K562 (cell line): ENCODE data around the gene KCNJ9. TPM values are rescaled to one million over a fixed set of nuclear protein-coding genes. Genes with fewer than 3 reads are reported as not detected.

Source experiments
- ATAC-seq: fragments of 200-7000 bp; cut with Tn5 transposase; 3 replicates; pipeline ENCODE4 v1.9.1; 2020; ENCODE audit warnings: moderate library complexity
- BruUV-seq: library from RNA; stranded (reverse); fragments of 400-500 nt; replicated peaks from 2 replicates; lab custom pipeline; 2021; lab: Mats Ljungman, UMichigan
- CTCF ChIA-PET: fragments of 300-600 bp; formaldehyde crosslinking; extraction: SDS; loops from one replicate; lab custom pipeline; 2021; ENCODE audit warnings: low intra/inter-chr PET ratio; lab: Yijun Ruan, JAX
- POLR2A ChIA-PET: fragments of 300-600, 350-650 bp; sonication (Branson Sonifier 250); formaldehyde crosslinking; extraction: SDS; loops from one replicate; lab custom pipeline; 2021; ENCODE audit warnings: antibody characterized with exemption, inconsistent platforms; lab: Yijun Ruan, JAX
- DNase-seq, 4 experiments: peaks; one replicate each; pipeline versions ENCODE4 v3.0.0 to v3.0.0-alpha.2; 2011 to 2018; ENCODE audit warnings: low spot score in 3 of 4, mixed read lengths in 3 of 4; ENCODE audit errors: extremely low read depth in 1 of 4
- FAIRE-seq: peaks from 2 replicates; lab custom pipeline; 2011; peaks lifted over from hg19 to GRCh38; lab: Jason Lieb, UNC
- H2AFZ ChIP-seq: 2 replicates; pipeline ENCODE4 v1.6.0; 2011; ENCODE audit warnings: low read depth, low read length, control low read depth, inconsistent platforms
- H3K27ac ChIP-seq: fragments of 200-600 bp; 3 replicates; pipeline ENCODE4 v1.8.0; 2011; ENCODE audit warnings: low read depth, mild to moderate bottlenecking, control low read depth, inconsistent platforms, low read length, moderate library complexity, mixed read lengths; ENCODE audit errors: extremely low read depth
- H3K27me3 ChIP-seq, 2 experiments: fragments of 300-600 bp in 1 of 2; 2 replicates in 1 of 2; 3 replicates in 1 of 2; pipeline versions ENCODE4 v1.6.0 to v1.8.0; 2011; ENCODE audit warnings: inconsistent platforms in 2 of 2, low read length in 2 of 2, mild to moderate bottlenecking in 1 of 2, mixed read lengths in 1 of 2, moderate library complexity in 1 of 2; ENCODE audit not compliant: control insufficient read depth in 2 of 2, insufficient read depth in 2 of 2
- H3K36me3 ChIP-seq: fragments of 300-600 bp; 3 replicates; pipeline ENCODE4 v1.8.0; 2011; ENCODE audit warnings: mild to moderate bottlenecking, low read length, inconsistent platforms; ENCODE audit not compliant: control insufficient read depth, insufficient read depth
- H3K4me1 ChIP-seq, 2 experiments: fragments of 200-600 bp in 1 of 2; replicated peaks in 1 of 2; 2 replicates in 1 of 2; 3 replicates in 1 of 2; pipeline versions ENCODE4 v1.5.1 to v1.8.0; 2011; ENCODE audit warnings: inconsistent platforms in 2 of 2, low read length in 2 of 2, mild to moderate bottlenecking in 1 of 2, mixed read lengths in 1 of 2, moderate library complexity in 1 of 2; ENCODE audit not compliant: control insufficient read depth in 2 of 2, insufficient read depth in 2 of 2
- H3K4me2 ChIP-seq: 2 replicates; pipeline ENCODE4 v1.6.1; 2011; ENCODE audit warnings: low read length, control low read depth, inconsistent platforms, mixed read lengths; ENCODE audit not compliant: insufficient read depth
- H3K4me3 ChIP-seq: fragments of 200-600 bp; sonication (generic), shearing (Covaris generic); 2 replicates; pipeline ENCODE4 v1.5.1; 2016; ENCODE audit warnings: control low read depth, inconsistent platforms
- H3K79me2 ChIP-seq: fragments of 200-600 bp; 3 replicates; pipeline ENCODE4 v1.8.0; 2011; ENCODE audit warnings: low read length, inconsistent platforms; ENCODE audit not compliant: control insufficient read depth, insufficient read depth
- H3K9ac ChIP-seq, 2 experiments: 2 replicates each; pipeline versions ENCODE4 v1.6.0 to v1.6.1; 2011; ENCODE audit warnings: low read depth in 2 of 2, low read length in 2 of 2, control low read depth in 1 of 2, inconsistent platforms in 1 of 2, mild to moderate bottlenecking in 1 of 2, mixed read lengths in 1 of 2; ENCODE audit not compliant: insufficient read depth in 1 of 2
- H3K9me1 ChIP-seq: one replicate; pipeline ENCODE4 v1.6.0; 2011; ENCODE audit warnings: inconsistent platforms, mild to moderate bottlenecking, low read length, moderate library complexity; ENCODE audit not compliant: control insufficient read depth, insufficient read depth
- H3K9me3 ChIP-seq: replicated peaks from 2 replicates; pipeline ENCODE4 v1.5.1; 2011; ENCODE audit warnings: low read depth, low read length, inconsistent platforms; ENCODE audit not compliant: control insufficient read depth, insufficient read depth
- H4K20me1 ChIP-seq: replicated peaks from 2 replicates; pipeline ENCODE4 v1.6.1; 2011; ENCODE audit warnings: low read length, inconsistent platforms, mixed read lengths; ENCODE audit not compliant: control insufficient read depth, insufficient read depth
- E2F5 ChIP-seq: sonication (generic); formaldehyde crosslinking; IDR thresholded peaks from 2 replicates; pipeline ENCODE4 v1.8.0; 2022; ENCODE audit warnings: mild to moderate bottlenecking, missing genetic modification reagents
- ELK1 ChIP-seq: sonication (generic); formaldehyde crosslinking; IDR thresholded peaks from 2 replicates; pipeline ENCODE4 v1.8.1; 2022; ENCODE audit warnings: missing genetic modification reagents
- ESRRB ChIP-seq: fragments of 250-450 bp; sonication (Bioruptor Pico); IDR thresholded peaks from 2 replicates; pipeline ENCODE4 v1.5.0; 2020; ENCODE audit warnings: mild to moderate bottlenecking, moderate library complexity, borderline replicate concordance
- EZH2 ChIP-seq: IDR thresholded peaks from 2 replicates; pipeline ENCODE4 v1.6.1; 2012; ENCODE audit warnings: low read depth, mild to moderate bottlenecking, inconsistent platforms, low read length, borderline replicate concordance
- FOXA3 ChIP-seq, 2 experiments: fragments of 450-650 bp in 1 of 2; sonication (generic) in 1 of 2; formaldehyde crosslinking; IDR thresholded peaks in 1 of 2; conservative IDR thresholded peaks in 1 of 2; 2 replicates each; pipeline versions ENCODE4 v1.4.0 to v1.8.0; 2020 to 2022; ENCODE audit warnings: mild to moderate bottlenecking in 2 of 2, missing genetic modification reagents in 1 of 2
- GTF2B ChIP-seq: IDR thresholded peaks from 2 replicates; pipeline ENCODE4 v1.6.1; 2011; ENCODE audit not compliant: insufficient read length; ENCODE audit errors: extremely low read depth
- HDGF ChIP-seq: fragments of 450-650 bp; IDR thresholded peaks from 2 replicates; pipeline ENCODE4 v1.6.1; 2016
- LCOR ChIP-seq: sonication (generic); formaldehyde crosslinking; IDR thresholded peaks from 2 replicates; pipeline ENCODE4 v1.8.0; 2022; ENCODE audit warnings: mild to moderate bottlenecking, missing genetic modification reagents
- MTA3 ChIP-seq: fragments of 450-650 bp; formaldehyde crosslinking; IDR thresholded peaks from 2 replicates; pipeline ENCODE4 v1.6.1; 2017; ENCODE audit warnings: mild to moderate bottlenecking, borderline replicate concordance
- NFIC ChIP-seq: fragments of 450-650 bp; IDR thresholded peaks from 2 replicates; pipeline ENCODE4 v1.6.1; 2017; ENCODE audit warnings: mild to moderate bottlenecking, inconsistent platforms
- PATZ1 ChIP-seq: fragments of 250-450 bp; sonication (Bioruptor Pico); IDR thresholded peaks from 2 replicates; pipeline ENCODE4 v1.5.0; 2020; ENCODE audit warnings: mild to moderate bottlenecking, borderline replicate concordance
- RCOR1 ChIP-seq, 2 experiments: IDR thresholded peaks; 2 replicates each; pipeline ENCODE4 v1.6.1; 2012; ENCODE audit warnings: low read depth in 2 of 2, low read length in 2 of 2, borderline replicate concordance in 1 of 2, improper control_type of control experiment in 1 of 2
- THRA ChIP-seq: fragments of 450-650 bp; IDR thresholded peaks from 2 replicates; pipeline ENCODE4 v1.6.1; 2017; ENCODE audit warnings: mild to moderate bottlenecking, moderate library complexity
- WHSC1 ChIP-seq: IDR thresholded peaks from one replicate; pipeline ENCODE4 v1.6.1; 2012; ENCODE audit warnings: low read length, control low read depth, inconsistent platforms
- ZNF174 ChIP-seq: fragments of 250-450 bp; sonication (Bioruptor Pico); IDR thresholded peaks from 2 replicates; pipeline ENCODE4 v1.4.0; 2020; ENCODE audit warnings: mild to moderate bottlenecking
- ZNF175 ChIP-seq: fragments of 200-800 bp; sonication (Bioruptor generic); IDR thresholded peaks from 2 replicates; pipeline ENCODE4 v1.6.1; 2016; ENCODE audit warnings: low read depth, mild to moderate bottlenecking, missing genetic modification characterization, missing compliant biosample characterization
- ZNF239 ChIP-seq: fragments of 250-450 bp; sonication (Bioruptor Pico); IDR thresholded peaks from 2 replicates; pipeline ENCODE4 v1.4.0; 2020; ENCODE audit warnings: mild to moderate bottlenecking
- WGBS: fragments of 100-300 bp; shearing (Covaris generic); methylation state at CpG from one replicate; pipeline ENCODE4 v1.1.6; 2016; ENCODE audit warnings: low coverage, mixed read lengths; ENCODE audit not compliant: insufficient coverage; ENCODE audit errors: missing lambda C conversion rate; 5-methylcytosine and 5-hydroxymethylcytosine counted together
- in situ Hi-C: fragments of 300-500 bp; cut with MboI; formaldehyde crosslinking; loops from 4 replicates; pipeline ENCODE4 v1.15.0; 2018; ENCODE audit warnings: inconsistent platforms, mixed read lengths
- intact Hi-C: fragments of 100-400 bp; cut with micrococcal nuclease; formaldehyde crosslinking; loops from 2 replicates; pipeline ENCODE4 v1.14.2; 2022
- polyA plus RNA-seq, 8 experiments: library from polyadenylated mRNA; depleted of rRNA in 4 of 8; stranded (reverse) in 5 of 8; unstranded in 3 of 8; fragments of >200 nt; fragmentation: Nextera tagmentation in 2 of 8; fragmentation: Illumina TruSeq in 1 of 8; extraction: Ambion mirVana in 2 of 8; extraction: Trizol in 1 of 8; gene quantifications; 2 replicates each; pipeline versions ENCODE4 v1.2.1 to v1.2.3, GENCODE V29; 2011 to 2014; ENCODE audit warnings: inconsistent platforms in 1 of 8, missing spikeins in 1 of 8
- total RNA-seq, 7 experiments: library from RNA; depleted of rRNA in 6 of 7; stranded (reverse); fragments of >200 nt in 6 of 7; fragmentation: Illumina TruSeq in 2 of 7; extraction: Trizol in 2 of 7; gene quantifications; 2 replicates each; pipeline versions ENCODE4 v1.2.1 to v1.2.3, GENCODE V29; 2011 to 2021; ENCODE audit warnings: low replicate concordance in 1 of 7

The KCNJ9 gene
- total and polyA plus RNA-seq, 9 of the 15 experiments (the other 6 are each of a cell fraction or from before 2014, with no cell fraction given) = not detected

- FAIRE-seq (no peak), ATAC-seq (no peak), DNase-seq (no peak)
- H3K36me3 ChIP-seq = no peaks in the 10 kb centered on the region
- TF ChIP-seq ELK1 (CRISPR knock-in tag) (no peak), MTA3 (no peak), LCOR (no peak), THRA (no peak), WHSC1 (no peak), E2F5 (no peak), HDGF (no peak), ZNF174 (CRISPR knock-in tag) (no peak), ZNF239 (CRISPR knock-in tag) (no peak), FOXA3 (CRISPR knock-in tag; conservative IDR thresholded peaks at IDR 0.05 in 1 of 2, IDR thresholded peaks at IDR 0.05 in 1 of 2) (no peak), PATZ1 (CRISPR knock-in tag) (no peak), ESRRB (CRISPR knock-in tag) (no peak), RCOR1 (IDR thresholded peaks at IDR 0.05; ENCODE audit: borderline replicate concordance in 1 of 2, low read depth in 2 of 2, low read length in 2 of 2) (no peak), ZNF175 (CRISPR knock-in tag) (no peak), GTF2B (no peak), EZH2 (no peak), NFIC (no peak)
- no peak overlapping the region for H2AFZ ChIP-seq
- H3K9ac ChIP-seq = no peak overlapping the region
- intact Hi-C loops (no loop called here), in situ Hi-C loops (no loop called here)
- WGBS = 0% methylated on average over 5 of the region's 6 CpGs
- CTCF ChIA-PET = no interaction called here
- no peak overlapping the region for H3K4me2 ChIP-seq
- no peaks in the 10 kb centered on the region for H3K79me2 ChIP-seq
- H3K4me3 ChIP-seq = no peak overlapping the region
- H3K27ac ChIP-seq = no peak overlapping the region
- H3K9me3 ChIP-seq = no peaks in the 10 kb centered on the region
- POLR2A ChIA-PET = interaction anchor here (1.1 to 2.1 kb wide), 2 partner anchors 10 to 137 kb away, joined by 3 to 7 read pairs; no protein-coding TSS in a partner anchor
- peaks cover 18 to 56% of the 10 kb centered on the region in 2 experiments; a peak in 4 of 5 replicates for H3K27me3 ChIP-seq
- H4K20me1 ChIP-seq = peaks cover 3% of the 10 kb centered on the region; the same call in 1 of the 2 replicates
- no TSS peak for BruUV-seq
- no peaks in the 10 kb centered on the region; a peak in 1 of 5 replicates for H3K4me1 ChIP-seq
- peaks cover under 1% of the 10 kb centered on the region for H3K9me1 ChIP-seq
Observed at GRCh38 chr1:160062230-160062532, 19.2 kb upstream of the KCNJ9 start.
